ENCODE results near the gene EXOC6B.

EXOC6B gene

GRCh38 chr2:72325592-72326422, 500.0 kb downstream of the EXOC6B start:
- Histone ChIP-seq H3K27ac (ENCODE audit: low read depth, low read length) (no peak overlapping the region), H3K9ac (ENCODE audit: low read depth, low read length) (no peak overlapping the region), H3K36me3 (ENCODE audit: control insufficient read depth, insufficient read depth, low read length) (no peaks in the 10 kb centered on the region), H3K4me1 (ENCODE audit: control insufficient read depth, insufficient read depth, low read length) (0 out of 2 replicates have a peak, but pooled peaks cover under 1% of the 10 kb centered on the region), H3K4me3 (ENCODE audit: low read depth, low read length) (no peak overlapping the region), H3K27me3 (ENCODE audit: control insufficient read depth, insufficient read depth, low read length) (no peaks in the 10 kb centered on the region), H3K9me3 (ENCODE audit: control insufficient read depth, insufficient read depth, low read length) (no peaks in the 10 kb centered on the region)

- Histone ChIP-seq H3K4me1 (ENCODE audit: control insufficient read depth, insufficient read depth, low read length) (no peaks in the 10 kb centered on the region), H3K9me3 (ENCODE audit: control insufficient read depth, insufficient read depth, low read length) (no peaks in the 10 kb centered on the region), H3K9ac (ENCODE audit: low read depth, low read length) (no peak overlapping the region), H3K4me3 (ENCODE audit: low read depth, low read length) (no peak overlapping the region), H3K27me3 (ENCODE audit: control insufficient read depth, insufficient read depth, low read length) (no peaks in the 10 kb centered on the region), H3K36me3 (ENCODE audit: control insufficient read depth, insufficient read depth, low read length) (no peaks in the 10 kb centered on the region), H3K27ac (ENCODE audit: low read depth, low read length) (no peak overlapping the region)
Observed at GRCh38 chr2:72316774-72317173, 509.1 kb downstream of the EXOC6B start.

DNA sequence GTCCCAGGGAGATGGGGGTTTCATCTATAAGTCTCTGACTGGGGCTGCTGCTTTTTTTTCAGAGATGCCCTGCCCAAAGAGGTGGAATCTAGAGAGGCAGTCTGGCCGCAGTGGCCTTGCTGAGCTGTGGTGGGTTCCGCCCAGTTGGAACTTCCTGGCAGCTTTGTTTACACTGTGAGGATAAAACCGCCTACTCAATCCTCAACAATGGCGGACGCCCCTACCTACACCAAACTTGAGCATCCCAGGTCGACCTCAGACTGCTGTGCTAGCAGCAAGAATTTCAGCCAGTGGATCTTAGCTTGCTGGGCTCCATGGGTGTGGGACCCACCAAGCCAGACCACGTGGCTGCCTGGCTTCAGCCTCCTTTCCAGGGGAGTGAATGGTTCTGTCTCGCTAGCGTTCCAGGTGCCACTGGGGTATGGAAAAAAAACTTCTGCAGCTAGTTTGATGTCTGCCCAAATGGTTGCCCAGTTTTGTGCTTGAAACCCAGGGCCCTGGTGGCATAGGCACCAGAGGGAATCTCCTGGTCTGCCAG, 525.6 kb downstream of the EXOC6B start:
- Histone ChIP-seq H3K9ac (ENCODE audit: low read depth, low read length) (no peak overlapping the region), H3K9me3 (ENCODE audit: control insufficient read depth, insufficient read depth, low read length) (no peaks in the 10 kb centered on the region), H3K36me3 (ENCODE audit: control insufficient read depth, insufficient read depth, low read length) (no peaks in the 10 kb centered on the region), H3K4me1 (ENCODE audit: control insufficient read depth, insufficient read depth, low read length) (no peaks in the 10 kb centered on the region), H3K27ac (ENCODE audit: low read depth, low read length) (no peak overlapping the region), H3K4me3 (ENCODE audit: low read depth, low read length) (no peak overlapping the region), H3K27me3 (ENCODE audit: control insufficient read depth, insufficient read depth, low read length) (no peaks in the 10 kb centered on the region)

GRCh38 chr2:72293620-72294019, 532.2 kb downstream of the EXOC6B start:
- no peak overlapping the region for H3K27ac ChIP-seq (ENCODE audit: low read depth, low read length)
- H3K9me3 ChIP-seq (ENCODE audit: control insufficient read depth, insufficient read depth, low read length), result no peaks in the 10 kb centered on the region
- no peaks in the 10 kb centered on the region for H3K36me3 ChIP-seq (ENCODE audit: control insufficient read depth, insufficient read depth, low read length)
- no peak overlapping the region for H3K4me3 ChIP-seq (ENCODE audit: low read depth, low read length)
- H3K4me1 ChIP-seq (ENCODE audit: control insufficient read depth, insufficient read depth, low read length), result no peaks in the 10 kb centered on the region
- H3K27me3 ChIP-seq (ENCODE audit: control insufficient read depth, insufficient read depth, low read length), result no peaks in the 10 kb centered on the region
- H3K9ac ChIP-seq (ENCODE audit: low read depth, low read length), result no peak overlapping the region

DNA sequence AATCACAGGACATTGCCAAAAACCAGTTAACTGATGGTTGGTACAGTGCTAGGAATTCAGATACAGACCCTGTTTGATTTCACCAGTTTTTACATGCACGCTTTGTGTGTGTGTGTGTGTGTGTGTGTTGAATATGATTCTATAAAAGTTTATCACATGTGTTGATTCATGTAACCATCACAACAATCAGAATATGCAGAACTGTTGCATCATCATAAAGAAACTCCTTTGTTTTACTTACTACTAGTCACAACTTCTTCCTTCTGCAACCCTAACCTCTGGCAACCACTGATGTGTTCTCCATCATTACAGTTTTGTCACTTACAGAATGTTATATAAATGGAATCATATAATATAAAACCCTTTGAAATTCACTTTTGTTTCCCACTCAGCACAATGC, 533.4 kb downstream of the EXOC6B start:
- Histone ChIP-seq H3K9me3 (ENCODE audit: control insufficient read depth, insufficient read depth, low read length) (no peaks in the 10 kb centered on the region), H3K4me1 (ENCODE audit: control insufficient read depth, insufficient read depth, low read length) (no peaks in the 10 kb centered on the region), H3K36me3 (ENCODE audit: control insufficient read depth, insufficient read depth, low read length) (no peaks in the 10 kb centered on the region), H3K27ac (ENCODE audit: low read depth, low read length) (no peak overlapping the region), H3K27me3 (ENCODE audit: control insufficient read depth, insufficient read depth, low read length) (no peaks in the 10 kb centered on the region), H3K9ac (ENCODE audit: low read depth, low read length) (no peak overlapping the region), H3K4me3 (ENCODE audit: low read depth, low read length) (no peak overlapping the region)

DNA sequence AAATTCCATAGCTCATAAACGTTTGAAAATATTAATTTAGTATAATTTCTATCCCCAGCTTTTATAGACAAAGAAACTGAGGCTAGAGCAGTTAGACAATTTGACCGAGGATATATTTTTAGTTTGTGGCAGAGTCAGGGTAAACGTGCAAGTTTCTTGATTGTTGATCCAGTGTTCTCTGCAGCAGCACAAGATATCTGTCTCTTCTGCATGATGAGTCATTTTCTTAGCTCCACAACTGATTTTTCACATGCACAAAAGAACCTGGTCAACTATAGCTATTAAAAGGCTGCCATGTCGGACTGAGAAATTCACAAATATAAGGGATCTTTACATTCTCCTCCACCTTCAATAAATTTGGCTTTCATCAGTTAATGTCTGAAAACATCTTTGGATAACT, 534.8 kb downstream of the EXOC6B start:
- Histone ChIP-seq H3K4me1 (ENCODE audit: control insufficient read depth, insufficient read depth, low read length) (no peaks in the 10 kb centered on the region), H3K27me3 (ENCODE audit: control insufficient read depth, insufficient read depth, low read length) (no peaks in the 10 kb centered on the region), H3K27ac (ENCODE audit: low read depth, low read length) (no peak overlapping the region), H3K9ac (ENCODE audit: low read depth, low read length) (no peak overlapping the region), H3K36me3 (ENCODE audit: control insufficient read depth, insufficient read depth, low read length) (no peaks in the 10 kb centered on the region), H3K4me3 (ENCODE audit: low read depth, low read length) (no peak overlapping the region), H3K9me3 (ENCODE audit: control insufficient read depth, insufficient read depth, low read length) (no peaks in the 10 kb centered on the region)

DNA sequence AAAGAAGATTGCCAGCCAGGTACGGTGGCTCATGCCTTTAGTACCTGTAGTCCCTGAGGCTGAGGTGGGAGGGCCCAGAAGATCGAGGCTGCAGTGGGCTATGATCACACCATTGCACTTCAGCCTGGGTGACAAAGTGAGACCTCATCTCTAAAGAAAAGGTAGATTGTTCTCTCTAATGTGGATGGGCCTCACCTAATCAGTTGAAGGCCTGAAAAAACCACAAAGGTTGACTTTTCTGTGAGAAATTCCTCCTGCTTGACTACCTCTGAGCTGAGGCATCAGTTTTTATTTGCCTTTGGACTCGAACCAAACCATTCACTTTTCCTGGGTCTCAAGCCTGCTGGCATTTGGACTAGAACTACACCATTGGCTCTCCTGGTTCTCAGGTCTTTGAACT, 536.1 kb downstream of the EXOC6B start:
- H3K9ac ChIP-seq (ENCODE audit: low read depth, low read length), result no peak overlapping the region
- no peaks in the 10 kb centered on the region for H3K27me3 ChIP-seq (ENCODE audit: control insufficient read depth, insufficient read depth, low read length)
- no peaks in the 10 kb centered on the region for H3K36me3 ChIP-seq (ENCODE audit: control insufficient read depth, insufficient read depth, low read length)
- H3K27ac ChIP-seq (ENCODE audit: low read depth, low read length), result no peak overlapping the region
- H3K4me3 ChIP-seq (ENCODE audit: low read depth, low read length), result no peak overlapping the region
- H3K9me3 ChIP-seq (ENCODE audit: control insufficient read depth, insufficient read depth, low read length), result no peaks in the 10 kb centered on the region
- no peaks in the 10 kb centered on the region for H3K4me1 ChIP-seq (ENCODE audit: control insufficient read depth, insufficient read depth, low read length)

- Histone ChIP-seq H3K27me3 (ENCODE audit: control insufficient read depth, insufficient read depth, low read length) (no peaks in the 10 kb centered on the region), H3K27ac (ENCODE audit: low read depth, low read length) (no peak overlapping the region), H3K9ac (ENCODE audit: low read depth, low read length) (no peak overlapping the region), H3K36me3 (ENCODE audit: control insufficient read depth, insufficient read depth, low read length) (no peaks in the 10 kb centered on the region), H3K9me3 (ENCODE audit: control insufficient read depth, insufficient read depth, low read length) (no peaks in the 10 kb centered on the region), H3K4me1 (ENCODE audit: control insufficient read depth, insufficient read depth, low read length) (no peaks in the 10 kb centered on the region), H3K4me3 (ENCODE audit: low read depth, low read length) (no peak overlapping the region)
Observed at GRCh38 chr2:72289283-72289682, 536.5 kb downstream of the EXOC6B start.

GRCh38 chr2:72278046-72278445, 547.8 kb downstream of the EXOC6B start:
- Histone ChIP-seq H3K4me3 (ENCODE audit: low read depth, low read length) (no peak overlapping the region), H3K27ac (ENCODE audit: low read depth, low read length) (no peak overlapping the region)

GRCh38 chr2:72276876-72277275, 549.0 kb downstream of the EXOC6B start:
- no peak overlapping the region for H3K27ac ChIP-seq (ENCODE audit: low read depth, low read length)
- no peaks in the 10 kb centered on the region for H3K27me3 ChIP-seq (ENCODE audit: control insufficient read depth, insufficient read depth, low read length)
- no peaks in the 10 kb centered on the region for H3K9me3 ChIP-seq (ENCODE audit: control insufficient read depth, insufficient read depth, low read length)
- no peaks in the 10 kb centered on the region for H3K36me3 ChIP-seq (ENCODE audit: control insufficient read depth, insufficient read depth, low read length)
- no peak overlapping the region for H3K9ac ChIP-seq (ENCODE audit: low read depth, low read length)
- no peak overlapping the region for H3K4me3 ChIP-seq (ENCODE audit: low read depth, low read length)
- peaks cover 6% of the 10 kb centered on the region; the same call in 1 of the 2 replicates for H3K4me1 ChIP-seq (ENCODE audit: control insufficient read depth, insufficient read depth, low read length)

More at GRCh38 chr2:72278046-72278445, 547.8 kb downstream of the EXOC6B start:
- H3K27me3 ChIP-seq (ENCODE audit: control insufficient read depth, insufficient read depth, low read length), result no peaks in the 10 kb centered on the region
- H3K4me1 ChIP-seq (ENCODE audit: control insufficient read depth, insufficient read depth, low read length), result peaks cover 7% of the 10 kb centered on the region; the same call in 1 of the 2 replicates
- H3K9me3 ChIP-seq (ENCODE audit: control insufficient read depth, insufficient read depth, low read length), result no peaks in the 10 kb centered on the region
- no peaks in the 10 kb centered on the region for H3K36me3 ChIP-seq (ENCODE audit: control insufficient read depth, insufficient read depth, low read length)
- no peak overlapping the region for H3K9ac ChIP-seq (ENCODE audit: low read depth, low read length)

DNA sequence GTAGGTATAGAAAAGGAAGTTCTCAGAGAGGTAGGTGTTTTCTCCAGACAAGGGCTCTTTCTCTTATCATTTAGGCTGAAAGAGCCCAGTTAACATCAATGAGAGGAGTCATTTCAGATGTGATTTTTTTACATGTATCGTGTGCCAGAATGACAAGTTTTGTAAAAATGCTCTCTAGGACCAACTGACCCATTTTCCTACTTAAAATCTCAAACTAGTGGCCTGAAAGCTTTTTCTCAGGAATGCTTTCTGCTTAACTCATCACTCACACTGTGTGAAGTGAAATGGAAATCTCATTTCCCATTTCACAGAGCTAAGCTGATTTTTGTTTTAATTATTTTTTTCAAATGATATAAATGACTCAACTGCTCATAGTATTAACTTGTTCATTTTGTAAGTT, 549.5 kb downstream of the EXOC6B start:
- H3K27ac ChIP-seq (ENCODE audit: low read depth, low read length), result no peak overlapping the region
- no peaks in the 10 kb centered on the region for H3K36me3 ChIP-seq (ENCODE audit: control insufficient read depth, insufficient read depth, low read length)
- no peaks in the 10 kb centered on the region for H3K27me3 ChIP-seq (ENCODE audit: control insufficient read depth, insufficient read depth, low read length)
- peaks cover 6% of the 10 kb centered on the region; the same call in 1 of the 2 replicates for H3K4me1 ChIP-seq (ENCODE audit: control insufficient read depth, insufficient read depth, low read length)
- no peak overlapping the region for H3K4me3 ChIP-seq (ENCODE audit: low read depth, low read length)
- no peak overlapping the region for H3K9ac ChIP-seq (ENCODE audit: low read depth, low read length)
- H3K9me3 ChIP-seq (ENCODE audit: control insufficient read depth, insufficient read depth, low read length), result no peaks in the 10 kb centered on the region

All from HUES48 (cell line).